Epidermal melanocyte (primary cell): ENCODE measurements around the gene SORBS2.
"Not testable (repeated sequence)": the region's sequence is repeated elsewhere in the genome, so short reads cannot be mapped to it uniquely, and the experiment has no call there.

ENCODE experiments used
- DNase-seq: peaks from one replicate; pipeline ENCODE4 v3.0.0; 2011; ENCODE audit warnings: low spot score; ENCODE audit not compliant: insufficient read length

Gene SORBS2

DNA sequence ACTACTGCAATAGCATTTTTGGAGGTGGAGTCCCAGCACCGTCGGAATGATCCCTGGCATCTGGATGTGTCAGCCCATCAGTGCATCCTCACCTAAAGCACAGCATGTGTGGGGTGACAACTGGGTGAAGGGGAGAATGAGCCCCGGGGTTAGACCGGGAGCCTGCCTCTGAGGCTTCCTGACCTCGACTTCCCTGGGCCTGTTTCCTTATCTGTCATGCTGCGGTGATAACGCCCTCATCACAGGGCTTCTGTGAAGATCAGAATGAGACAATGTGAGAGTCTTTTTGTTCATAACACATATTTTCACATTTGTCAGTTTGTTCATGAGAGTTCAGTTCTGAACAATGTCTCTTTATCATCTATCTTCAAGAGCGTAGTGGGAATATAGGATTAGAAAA lies 245.6 kb downstream of the SORBS2 start:
- DNase-seq = no peak

DNA sequence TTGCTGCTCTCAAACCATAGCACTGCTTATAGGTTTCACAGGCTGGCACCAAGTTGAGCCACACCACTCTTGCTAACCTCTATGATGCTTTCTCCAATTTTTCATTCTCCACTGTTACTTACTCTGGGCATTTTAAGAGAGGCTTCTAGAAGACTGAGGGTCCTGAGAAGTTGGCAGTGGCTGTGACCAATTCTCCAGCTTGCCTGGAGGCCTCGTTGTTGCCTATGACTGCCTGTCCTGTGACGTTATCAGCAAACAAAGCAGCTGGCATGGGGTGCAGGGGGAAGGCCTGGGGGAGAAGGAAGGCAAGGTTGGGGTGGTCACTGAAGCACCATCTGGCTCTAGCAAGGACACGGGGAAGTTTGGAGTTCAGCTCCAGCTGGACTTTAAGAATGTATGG lies 246.3 kb downstream of the SORBS2 start:
- no peak for DNase-seq

DNA sequence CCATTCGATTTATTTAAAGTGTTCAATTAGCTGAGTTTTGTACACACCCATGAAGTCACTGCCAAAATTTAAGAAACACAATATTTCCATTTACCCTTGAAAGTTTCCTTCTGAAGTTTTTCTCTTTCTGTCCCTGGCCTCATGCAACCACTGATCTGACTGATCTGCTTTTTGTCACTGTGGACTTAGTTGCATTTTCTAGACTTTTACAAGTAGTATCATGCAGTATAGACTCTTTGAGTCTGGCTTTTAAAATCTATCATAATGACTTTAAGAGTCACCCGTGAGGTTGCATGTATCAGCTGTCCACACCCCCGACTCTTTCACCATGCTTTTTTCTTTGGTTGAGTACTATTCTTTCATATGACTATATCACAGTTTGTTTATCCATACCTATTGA lies 247.6 kb downstream of the SORBS2 start:
- DNase-seq = no peak

GRCh38 chr4:185562531-185562930 lies 249.5 kb downstream of the SORBS2 start:
- DNase-seq = no peak

DNA sequence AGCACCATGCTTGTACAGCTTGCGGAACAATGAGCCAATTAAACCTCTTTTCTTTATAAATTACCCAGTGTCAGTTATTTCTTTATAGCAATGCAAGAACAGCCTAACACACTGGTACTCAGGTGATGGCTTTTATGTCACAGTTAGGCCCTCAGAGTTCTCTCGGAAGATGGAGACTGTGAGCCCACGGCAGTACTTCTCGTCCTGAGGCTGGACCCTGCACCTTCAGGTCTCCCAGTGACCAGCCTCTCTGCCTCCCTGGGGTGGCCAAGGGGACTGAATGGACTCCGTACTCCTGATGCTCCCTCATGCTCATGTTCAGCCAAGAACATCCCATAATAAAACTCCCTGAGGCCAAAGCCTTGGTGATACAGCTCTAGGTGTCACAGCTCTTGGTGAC lies 251.7 kb downstream of the SORBS2 start:
- DNase-seq = no peak

GRCh38 chr4:185559915-185560281 lies 252.1 kb downstream of the SORBS2 start:
- DNase-seq = no peak

DNA sequence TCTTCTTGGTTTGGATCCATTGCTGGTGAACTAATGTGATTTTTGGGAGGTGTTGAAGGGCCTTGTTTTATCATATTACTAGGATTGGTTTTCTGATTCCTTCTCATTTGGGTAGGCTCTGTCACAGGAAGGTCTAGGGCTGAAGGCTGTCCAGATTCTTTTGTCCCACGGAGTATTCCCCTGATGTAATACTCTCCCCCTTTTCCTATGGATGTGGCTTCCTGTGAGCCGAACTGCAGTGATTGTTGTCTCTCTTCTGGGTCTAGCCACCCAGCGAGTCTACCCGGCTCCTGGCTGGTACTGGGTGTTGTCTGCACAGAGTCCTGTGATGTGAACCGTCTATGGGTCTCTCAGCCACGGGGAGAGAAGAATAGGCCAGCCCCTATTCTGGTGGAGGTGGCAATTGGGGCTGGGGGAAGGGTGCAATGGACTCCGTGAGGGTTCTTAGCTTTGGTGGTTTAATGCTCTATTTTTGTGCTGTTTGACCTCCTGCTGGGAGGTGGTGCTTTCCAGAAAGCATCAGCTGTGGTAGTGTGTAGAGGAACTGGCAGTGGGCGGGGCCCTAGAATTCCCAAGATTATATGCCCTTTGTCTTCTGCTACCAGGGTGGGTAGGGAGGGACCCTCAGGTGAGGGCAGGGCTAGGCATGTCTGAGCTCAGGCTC lies 252.6 kb downstream of the SORBS2 start:
- DNase-seq = not testable (repeated sequence)

DNA sequence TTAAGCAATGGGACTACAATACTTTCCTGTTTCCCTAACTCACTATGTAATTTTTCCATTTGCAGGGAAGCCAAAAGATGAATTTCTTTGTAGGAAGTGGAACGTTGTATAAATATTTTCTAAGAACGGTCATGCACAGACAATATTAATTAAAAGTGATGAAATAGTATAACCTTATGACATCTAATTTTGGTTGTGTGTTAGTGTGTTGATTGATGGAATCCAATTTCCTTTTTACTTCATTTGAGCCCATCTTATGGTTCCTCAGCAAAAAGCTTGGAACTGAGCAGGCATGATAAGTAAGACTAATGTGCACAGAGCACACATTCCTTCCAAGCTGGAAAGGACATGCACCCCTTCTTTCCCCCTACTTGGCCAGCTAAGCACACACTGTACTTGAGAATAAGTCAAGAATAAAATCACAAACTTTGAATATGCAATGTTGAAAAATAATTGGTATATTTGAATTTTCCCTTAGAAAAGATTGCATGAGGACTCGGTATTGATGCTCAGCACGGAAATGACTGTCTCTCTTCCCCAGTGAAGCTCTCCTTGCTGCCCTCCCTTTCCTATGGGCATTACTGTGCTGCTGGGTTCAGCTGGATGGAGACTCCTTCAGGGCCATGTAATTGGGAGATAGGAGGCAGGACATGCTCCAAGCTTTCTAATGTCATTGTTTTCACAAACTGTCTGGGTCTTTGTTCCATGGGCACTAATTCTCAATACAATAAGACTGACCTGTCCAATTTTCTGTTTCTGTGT lies 257.4 kb downstream of the SORBS2 start:
- no peak for DNase-seq

- no peak for DNase-seq
Measured at GRCh38 chr4:185552254-185552653, 259.7 kb downstream of the SORBS2 start.

- no peak for DNase-seq
Measured at GRCh38 chr4:185550933-185551332, 261.1 kb downstream of the SORBS2 start.

- DNase-seq = no peak
Measured at GRCh38 chr4:185549095-185549639, 262.8 kb downstream of the SORBS2 start.

DNA sequence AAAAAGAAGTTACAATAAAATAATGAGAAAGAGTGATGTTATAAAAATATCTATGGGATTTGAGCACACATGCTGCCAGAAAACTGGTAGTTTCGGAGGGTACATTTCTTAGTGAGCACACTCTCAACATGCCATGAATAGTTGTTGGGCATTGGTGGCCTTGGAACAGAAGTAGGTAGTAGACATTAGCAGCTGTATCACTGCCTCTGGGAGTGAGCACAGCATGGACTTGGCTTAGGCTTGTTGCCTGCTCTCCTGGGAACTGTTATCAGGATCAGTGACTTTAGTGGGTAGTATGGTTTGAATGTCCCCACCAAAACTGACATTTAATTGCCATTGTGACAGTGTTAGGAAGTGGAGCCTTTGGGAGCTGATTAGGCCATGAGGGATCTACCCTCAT lies 263.4 kb downstream of the SORBS2 start:
- no peak for DNase-seq

GRCh38 chr4:185546335-185546734 lies 265.7 kb downstream of the SORBS2 start:
- no peak for DNase-seq

DNA sequence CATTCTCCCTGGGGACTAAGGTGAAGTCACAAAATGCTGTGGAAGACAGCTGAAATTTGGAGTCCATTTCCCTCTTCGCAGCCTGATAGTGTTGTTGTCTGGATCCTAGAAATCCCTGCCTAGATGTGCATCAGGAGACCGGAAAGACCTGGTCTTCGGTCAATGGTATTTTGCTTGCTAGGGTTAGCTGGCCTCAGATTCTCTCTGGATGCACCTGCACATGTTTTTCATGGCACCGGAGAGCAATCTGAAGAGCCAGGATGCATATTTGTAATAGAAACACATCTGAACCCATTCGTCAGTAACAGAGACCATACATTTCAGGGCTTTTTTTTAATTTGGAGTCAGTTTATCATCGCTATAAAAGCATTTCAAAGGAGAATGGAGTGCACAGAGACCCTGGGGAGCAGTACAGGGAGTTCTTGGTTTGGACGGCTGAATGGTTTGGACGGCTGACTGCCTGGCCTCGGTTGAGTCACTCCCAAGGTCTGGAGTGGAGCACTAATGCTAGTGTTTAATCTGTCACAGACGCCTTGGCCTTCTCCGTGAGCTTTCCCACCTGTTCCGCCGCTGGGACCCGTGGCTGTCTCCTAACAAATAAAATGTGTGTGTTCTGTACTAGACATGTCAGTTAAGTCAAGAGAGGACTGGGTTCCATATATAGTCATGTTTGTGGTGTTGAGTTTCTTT lies 269.2 kb downstream of the SORBS2 start:
- DNase-seq = no peak

GRCh38 chr4:185541251-185541727 lies 270.7 kb downstream of the SORBS2 start:
- no peak for DNase-seq

GRCh38 chr4:185540487-185541120 lies 271.4 kb downstream of the SORBS2 start:
- DNase-seq = no peak

GRCh38 chr4:185540040-185540439 lies 272.0 kb downstream of the SORBS2 start:
- no peak for DNase-seq

- no peak for DNase-seq
Measured at GRCh38 chr4:185538806-185539205, 273.2 kb downstream of the SORBS2 start.

- no peak for DNase-seq
Measured at GRCh38 chr4:185536411-185536709, 275.6 kb downstream of the SORBS2 start.

DNA sequence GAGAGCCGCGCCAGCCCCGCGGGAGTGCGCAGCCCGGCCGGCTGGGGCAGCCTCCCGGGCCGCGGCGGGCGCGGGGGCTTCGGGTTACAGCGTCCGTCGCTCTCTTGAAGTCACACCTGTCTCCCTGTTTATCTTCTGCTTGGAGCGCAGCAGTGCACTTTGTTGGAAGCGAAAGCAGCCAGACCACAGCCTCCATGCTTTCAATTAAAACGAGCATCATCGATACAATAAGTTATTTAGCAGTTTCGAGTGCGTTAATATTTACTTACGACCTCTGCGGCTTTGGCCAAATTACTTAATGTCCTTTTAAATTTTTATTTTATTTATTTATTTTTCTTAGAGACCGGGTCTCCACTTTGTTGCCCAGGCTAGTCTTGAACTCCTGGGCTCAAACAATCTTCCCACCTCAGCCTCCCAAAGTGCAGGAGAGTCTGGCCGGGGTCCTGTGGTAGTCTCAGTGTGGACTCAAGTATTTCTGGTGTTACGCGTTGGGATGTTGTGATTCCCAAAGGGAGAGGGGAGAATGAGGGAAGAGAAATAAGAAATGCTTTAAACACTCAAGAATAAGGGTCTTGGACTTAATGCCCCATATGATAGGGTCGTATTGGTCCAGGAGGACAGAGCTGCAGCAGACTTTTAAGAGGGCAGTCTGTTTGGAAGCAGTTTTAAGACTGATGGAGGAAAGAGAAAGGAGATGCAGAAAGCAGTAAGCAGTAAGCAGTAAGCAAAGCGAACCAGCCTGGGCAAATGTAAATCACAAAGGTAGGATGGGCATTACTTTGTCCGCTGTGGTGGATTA lies 276.2 kb downstream of the SORBS2 start:
- no peak for DNase-seq
